HG03039 (cell line): ENCODE measurements around the gene CHCHD6.

ENCODE experiments used
- ATAC-seq: cut with Tn5 transposase; IDR thresholded peaks from one replicate; pipeline ENCODE4 v1.9.1; 2021; ENCODE audit warnings: mild to moderate bottlenecking, moderate library complexity; ENCODE audit not compliant: unreplicated experiment

CHCHD6 gene

DNA sequence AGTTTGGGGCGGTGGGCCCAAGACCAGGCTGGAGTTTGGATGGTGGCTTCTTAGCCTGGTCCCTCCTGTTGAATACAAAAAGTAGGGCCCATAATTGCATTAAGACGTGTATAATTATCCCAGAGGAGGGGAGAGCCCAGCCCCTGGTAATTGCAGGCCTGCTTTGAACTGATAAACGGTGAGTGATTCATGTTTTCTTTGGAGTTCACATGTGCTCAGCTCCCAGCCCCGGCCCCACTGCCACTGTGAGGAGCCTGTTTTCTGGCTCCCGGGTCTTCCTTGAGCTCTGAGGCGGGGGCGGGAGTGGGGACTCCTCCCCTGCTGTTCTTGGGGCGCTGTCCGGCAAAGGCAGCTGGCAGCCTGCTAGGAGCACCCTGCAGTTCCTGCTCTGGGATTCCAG is 282.0 kb downstream of the CHCHD6 start:
- no peak for ATAC-seq

DNA sequence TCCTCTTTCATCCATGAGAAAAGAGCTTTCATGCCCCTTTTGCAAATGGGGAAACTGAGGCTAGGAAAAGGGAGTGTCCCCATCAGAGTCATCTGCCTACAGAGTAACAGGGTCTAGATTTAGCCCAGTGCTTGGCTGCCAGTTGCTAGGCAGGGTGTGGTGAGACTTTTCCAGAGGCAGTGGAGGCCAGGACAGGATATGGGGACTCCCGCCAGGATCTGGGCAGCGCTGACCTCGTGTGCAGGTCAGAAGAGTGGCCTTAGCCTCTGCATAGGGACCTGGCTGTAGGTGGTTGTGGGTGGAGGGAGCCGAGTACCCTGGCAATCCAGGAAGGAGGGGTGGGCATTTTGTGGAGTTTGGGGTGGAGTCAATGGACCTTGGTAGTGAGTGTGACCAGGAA is 283.1 kb downstream of the CHCHD6 start:
- no peak for ATAC-seq

DNA sequence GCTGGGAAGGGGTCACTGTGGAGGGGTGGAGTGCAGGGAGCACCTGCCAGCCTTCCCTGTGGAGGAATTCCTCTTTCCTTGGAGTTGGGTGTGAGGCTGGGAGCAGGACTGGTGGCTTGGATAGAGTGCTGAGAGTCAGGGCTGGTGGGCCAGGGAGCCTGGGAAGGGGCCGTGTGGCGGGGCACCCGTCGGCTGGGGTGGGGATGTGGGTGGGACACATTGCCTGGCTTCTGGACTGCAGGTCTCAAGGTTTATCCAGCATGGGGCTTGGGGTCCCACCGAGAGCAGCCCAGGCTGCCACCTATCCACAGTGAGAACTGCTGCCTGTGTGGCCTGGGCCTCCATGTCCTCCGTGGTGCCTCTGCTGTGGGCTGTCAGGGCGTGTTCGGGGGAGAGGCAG is 283.6 kb downstream of the CHCHD6 start:
- no peak for ATAC-seq

DNA sequence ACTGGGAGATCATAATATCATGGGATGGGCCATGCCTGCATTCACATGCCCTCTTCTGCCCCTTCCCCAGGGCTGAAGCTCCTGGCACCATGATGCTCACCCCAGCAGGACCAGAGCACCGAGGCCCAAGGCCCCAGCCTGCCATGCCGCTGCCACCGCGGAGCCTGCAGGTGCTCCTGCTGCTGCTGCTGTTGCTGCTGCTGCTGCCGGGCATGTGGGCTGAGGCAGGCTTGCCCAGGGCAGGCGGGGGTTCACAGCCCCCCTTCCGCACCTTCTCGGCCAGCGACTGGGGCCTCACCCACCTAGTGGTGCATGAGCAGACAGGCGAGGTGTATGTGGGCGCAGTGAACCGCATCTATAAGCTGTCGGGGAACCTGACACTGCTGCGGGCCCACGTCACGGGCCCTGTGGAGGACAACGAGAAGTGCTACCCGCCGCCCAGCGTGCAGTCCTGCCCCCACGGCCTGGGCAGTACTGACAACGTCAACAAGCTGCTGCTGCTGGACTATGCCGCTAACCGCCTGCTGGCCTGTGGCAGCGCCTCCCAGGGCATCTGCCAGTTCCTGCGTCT is 284.5 kb downstream of the CHCHD6 start:
- no peak for ATAC-seq

DNA sequence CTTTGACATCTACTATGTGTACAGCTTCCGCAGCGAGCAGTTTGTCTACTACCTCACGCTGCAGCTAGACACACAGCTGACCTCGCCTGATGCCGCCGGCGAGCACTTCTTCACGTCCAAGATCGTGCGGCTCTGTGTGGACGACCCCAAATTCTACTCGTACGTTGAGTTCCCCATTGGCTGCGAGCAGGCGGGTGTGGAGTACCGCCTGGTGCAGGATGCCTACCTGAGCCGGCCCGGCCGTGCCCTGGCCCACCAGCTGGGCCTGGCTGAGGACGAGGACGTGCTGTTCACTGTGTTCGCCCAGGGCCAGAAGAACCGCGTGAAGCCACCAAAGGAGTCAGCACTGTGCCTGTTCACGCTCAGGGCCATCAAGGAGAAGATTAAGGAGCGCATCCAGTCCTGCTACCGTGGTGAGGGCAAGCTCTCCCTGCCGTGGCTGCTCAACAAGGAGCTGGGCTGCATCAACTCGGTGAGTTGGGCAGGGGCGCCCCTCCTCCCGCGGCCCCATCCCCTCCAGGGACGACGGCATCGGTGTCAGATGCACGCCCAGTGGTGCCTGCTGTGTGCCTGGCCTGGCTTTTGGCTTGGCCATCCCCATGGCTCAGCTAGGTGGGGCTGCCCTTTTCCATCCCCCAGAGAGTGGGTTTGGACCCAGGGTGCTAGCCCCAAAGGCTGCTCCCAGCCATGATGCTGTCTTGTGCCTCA is 285.4 kb downstream of the CHCHD6 start:
- no peak for ATAC-seq

DNA sequence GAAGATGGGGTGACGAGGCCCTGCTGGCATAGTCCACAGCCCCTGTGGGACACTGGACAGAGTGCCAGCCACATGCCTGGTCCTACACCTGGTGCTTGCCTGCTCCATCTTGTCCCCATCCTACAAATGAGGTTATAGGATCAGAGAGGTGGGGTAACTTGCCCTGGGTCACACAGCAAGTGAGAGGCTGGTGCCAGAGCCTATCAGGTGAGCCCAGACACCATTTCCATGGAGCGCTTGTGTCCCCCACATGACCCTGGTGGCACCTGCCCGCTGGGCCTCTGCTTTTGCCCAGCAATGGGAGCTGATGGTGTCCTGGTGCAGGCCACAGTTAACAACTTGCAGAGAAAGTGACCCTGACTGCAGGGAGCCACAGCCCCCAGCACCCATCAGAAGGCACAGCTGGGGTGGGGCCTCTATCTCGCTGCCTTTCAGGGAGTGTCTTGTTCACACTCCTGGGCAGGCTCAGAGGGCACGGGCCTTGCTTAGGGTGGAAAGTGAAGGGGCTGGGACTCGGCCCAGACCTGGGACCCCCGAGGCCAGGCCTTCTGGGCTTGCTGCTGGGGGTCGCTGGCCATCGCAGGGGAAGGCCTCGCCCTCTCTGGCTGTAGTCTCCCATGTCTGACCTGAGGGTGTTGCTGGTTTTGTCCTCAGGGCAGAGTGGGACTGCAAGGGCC is 286.1 kb downstream of the CHCHD6 start:
- ATAC-seq, result no peak

DNA sequence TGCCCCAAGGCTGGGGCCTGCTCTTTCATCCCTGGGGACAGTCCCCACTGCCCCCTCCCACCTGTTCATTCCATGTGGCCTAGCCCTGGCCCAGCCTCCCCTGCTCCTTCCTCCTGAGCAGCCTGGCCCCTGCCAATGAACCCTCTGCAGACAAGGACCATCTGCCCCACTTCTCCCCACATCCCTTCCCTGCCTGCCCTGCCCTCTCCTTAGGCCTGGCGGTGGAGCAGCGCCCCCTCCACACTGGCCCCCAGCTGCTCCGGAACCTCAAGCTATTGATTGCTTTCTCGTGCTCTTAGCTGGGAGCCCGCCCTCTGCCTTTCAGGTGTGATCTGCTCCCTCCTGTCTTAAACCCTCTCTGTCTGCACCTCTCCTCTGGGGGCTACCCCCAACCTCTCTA is 286.9 kb downstream of the CHCHD6 start:
- no peak for ATAC-seq

DNA sequence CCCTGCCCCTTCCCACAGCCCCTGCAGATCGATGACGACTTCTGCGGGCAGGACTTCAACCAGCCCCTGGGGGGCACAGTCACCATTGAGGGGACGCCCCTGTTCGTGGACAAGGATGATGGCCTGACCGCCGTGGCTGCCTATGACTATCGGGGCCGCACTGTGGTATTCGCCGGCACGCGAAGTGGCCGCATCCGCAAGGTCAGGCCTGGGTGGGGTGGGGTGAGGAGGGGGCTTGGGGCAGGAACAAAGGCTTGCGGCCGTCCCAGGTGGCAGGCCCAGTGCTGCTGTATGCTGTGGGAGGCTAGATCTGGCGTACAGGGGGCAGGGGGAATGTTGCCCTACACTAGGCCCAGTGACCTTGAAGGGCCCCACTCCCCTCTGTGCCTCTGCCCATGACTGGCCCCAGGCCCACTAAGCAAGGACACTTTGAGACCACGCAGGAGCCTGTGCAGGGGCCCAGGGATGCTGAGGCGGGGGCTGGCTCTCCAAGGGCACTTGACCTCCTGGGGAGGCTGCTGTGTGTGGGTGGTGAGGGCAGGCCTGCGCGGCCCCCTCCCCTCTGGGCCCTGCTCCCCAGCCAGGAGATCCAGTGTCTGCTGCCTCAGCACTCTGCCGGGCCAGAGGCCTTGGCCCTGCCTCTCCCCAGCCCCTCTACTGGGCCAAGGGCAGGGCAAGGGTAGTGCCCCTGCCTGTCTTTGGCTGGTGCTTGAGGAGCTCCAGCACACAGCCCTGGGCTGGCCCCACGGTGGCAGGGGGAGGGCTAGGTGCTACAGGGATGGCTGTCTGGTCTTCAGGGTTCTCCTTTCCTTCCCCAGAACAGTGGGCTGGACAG is 287.5 kb downstream of the CHCHD6 start:
- no peak for ATAC-seq

DNA sequence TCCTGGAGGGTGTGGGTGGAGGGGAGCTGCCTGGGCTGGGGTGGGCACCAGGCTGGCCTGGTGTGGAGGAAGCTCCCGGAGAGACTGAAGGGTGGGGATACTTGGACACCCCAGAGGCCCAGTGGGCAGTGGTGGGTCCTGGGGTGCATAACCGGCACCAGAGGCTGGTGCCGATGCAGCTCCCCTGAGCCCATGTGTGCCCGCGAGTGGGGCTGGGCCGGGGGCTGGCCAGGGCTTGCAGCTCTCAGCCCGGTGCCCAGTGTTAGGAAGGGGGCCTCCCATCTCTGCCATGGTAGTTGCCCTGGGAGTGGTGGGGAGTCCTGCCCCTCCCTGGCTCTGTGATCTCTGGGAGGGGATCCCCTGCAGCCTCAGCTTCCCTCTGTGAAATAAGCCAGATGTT is 288.2 kb downstream of the CHCHD6 start:
- no peak for ATAC-seq

DNA sequence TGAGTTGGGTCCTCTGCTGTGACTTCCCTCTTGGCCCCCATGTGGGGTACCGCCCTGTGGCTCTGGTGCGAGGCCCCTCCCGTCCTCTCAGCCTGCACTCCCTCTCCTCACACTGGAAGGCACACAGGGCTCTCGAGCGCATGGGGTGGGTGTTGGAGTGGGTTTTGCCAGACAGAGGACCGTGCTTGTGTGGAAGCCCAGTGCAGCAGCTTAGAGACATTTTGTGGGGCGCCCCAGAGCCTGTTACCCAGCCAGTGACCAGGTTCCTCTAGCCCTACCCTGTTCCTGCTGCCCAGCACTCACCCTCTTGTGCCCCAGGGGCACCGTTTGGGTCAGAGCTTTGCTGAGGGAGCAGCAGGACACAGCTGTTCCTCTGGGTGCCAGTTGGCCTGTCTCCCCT is 288.7 kb downstream of the CHCHD6 start:
- ATAC-seq, result no peak

DNA sequence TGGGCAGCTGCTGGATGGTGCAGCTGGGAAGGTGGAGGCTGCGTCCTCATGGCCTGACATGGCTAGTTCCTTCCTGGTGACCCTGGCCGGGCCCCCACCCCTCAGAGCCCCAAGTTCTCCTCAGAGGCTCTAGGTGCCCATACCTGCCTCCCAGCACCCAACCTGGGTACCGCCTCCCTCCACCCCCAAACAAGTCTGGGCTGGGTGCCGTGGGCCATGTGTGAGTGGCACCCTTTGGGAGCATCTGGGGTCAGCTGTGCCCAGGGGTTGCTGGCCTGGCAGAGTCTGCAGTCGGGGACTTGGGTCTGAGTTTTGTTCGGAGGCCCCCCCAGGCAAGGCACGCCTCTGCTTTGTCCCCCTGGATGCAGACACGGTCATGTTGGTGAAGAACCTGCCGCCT is 289.4 kb downstream of the CHCHD6 start:
- no peak for ATAC-seq

DNA sequence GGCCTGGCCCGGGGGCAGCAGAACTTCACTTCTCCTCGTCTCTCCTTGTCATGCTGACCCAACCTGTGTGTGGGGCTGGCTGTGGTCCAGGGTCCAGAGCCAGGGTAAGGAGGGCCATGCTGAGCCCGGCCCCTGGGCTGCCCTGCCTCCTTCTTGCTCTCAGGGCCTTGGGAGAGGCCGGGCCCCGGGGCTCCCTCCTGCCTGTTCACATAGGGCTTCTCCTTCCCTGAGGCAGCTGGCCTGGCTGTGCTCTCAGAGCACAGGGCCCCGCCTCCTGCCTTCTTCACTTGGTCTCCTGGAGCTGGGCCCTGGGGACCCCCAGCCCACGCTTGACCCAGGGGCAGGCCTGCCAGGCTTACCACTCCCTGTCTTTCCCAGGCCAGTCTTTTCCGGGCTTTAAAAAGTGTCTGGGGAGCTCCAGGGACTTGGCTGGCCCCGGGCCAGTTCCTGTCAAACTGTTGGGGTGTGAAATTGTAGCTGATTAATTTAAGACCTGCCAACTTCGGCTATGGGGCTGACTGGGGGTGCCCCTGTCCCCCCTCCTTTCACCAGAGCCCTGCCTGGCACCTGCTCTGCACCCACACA is 290.7 kb downstream of the CHCHD6 start:
- ATAC-seq, result no peak

DNA sequence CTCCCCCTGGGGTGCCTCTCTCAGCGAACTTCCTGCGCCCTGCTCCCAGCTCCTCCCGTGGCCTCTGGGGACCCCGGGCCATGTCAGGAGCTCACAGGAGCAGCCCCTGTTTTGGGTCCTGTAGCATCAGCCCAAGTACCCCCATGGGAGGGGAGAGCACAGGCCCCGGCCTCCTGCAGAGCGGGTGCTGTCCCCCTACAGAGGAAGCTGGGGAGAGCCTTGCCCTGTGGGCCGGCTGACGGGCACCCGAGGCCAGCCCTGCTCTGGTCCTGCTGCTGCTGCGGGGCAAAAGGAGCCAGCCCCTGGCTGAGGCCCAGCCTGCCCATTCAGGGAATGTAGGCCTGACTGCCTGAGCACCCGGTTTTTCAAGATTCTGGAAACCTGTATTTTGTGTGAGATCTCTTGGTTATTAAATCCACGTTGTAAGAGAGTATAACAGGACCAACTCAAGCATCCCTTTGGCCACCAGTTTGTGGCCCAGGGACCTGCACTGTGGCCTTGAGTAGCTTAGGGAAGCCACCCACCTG is 291.3 kb downstream of the CHCHD6 start:
- ATAC-seq, result no peak

DNA sequence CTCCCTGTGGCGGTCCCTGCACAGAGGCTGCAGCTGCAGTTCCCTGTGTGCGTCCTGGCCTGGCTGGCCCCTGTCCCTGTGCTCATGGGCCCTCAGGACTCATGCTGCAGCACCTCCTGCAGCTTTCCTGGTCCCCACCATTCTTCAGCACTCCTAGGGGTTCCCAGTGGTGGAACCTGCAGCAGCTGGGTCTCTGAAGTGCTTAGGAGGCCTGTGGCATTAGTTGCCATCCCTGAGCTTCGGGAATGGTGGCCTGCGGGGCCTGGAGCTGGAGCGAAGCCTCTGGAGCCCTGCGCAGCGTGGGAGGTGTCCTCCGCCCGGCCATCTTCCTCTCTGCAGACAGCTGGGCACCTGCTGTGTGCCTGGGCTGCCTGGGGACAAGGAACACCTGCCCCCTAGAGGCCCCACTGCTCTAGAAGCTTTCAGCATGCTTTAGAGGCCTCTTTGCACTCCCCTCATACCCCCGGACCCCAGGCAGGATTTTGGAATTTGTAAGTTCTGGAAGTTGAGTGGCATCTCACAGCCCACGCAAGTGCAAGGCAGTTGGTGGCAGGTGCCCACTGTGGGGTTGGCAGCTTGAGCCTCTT is 292.0 kb downstream of the CHCHD6 start:
- no peak for ATAC-seq

DNA sequence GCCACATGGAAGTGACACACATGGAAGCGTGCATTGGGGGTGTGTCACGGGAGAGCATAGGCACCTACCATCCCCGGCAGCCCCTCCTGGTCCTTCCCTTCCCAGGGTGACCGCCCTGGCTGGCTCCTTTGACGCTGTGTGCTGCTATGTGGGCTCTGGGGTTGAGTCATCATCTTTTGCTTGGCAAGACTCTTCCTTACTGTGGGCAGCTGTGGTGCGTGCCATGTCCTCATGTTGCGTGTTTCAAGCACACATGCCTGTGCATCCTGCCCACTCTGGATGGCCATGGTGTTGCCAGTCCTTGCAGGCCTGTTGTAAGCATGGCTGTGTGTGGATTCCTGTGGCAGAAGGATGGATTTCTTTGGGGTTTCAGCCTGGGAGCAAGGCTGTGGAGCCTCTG is 292.9 kb downstream of the CHCHD6 start:
- ATAC-seq, result no peak

DNA sequence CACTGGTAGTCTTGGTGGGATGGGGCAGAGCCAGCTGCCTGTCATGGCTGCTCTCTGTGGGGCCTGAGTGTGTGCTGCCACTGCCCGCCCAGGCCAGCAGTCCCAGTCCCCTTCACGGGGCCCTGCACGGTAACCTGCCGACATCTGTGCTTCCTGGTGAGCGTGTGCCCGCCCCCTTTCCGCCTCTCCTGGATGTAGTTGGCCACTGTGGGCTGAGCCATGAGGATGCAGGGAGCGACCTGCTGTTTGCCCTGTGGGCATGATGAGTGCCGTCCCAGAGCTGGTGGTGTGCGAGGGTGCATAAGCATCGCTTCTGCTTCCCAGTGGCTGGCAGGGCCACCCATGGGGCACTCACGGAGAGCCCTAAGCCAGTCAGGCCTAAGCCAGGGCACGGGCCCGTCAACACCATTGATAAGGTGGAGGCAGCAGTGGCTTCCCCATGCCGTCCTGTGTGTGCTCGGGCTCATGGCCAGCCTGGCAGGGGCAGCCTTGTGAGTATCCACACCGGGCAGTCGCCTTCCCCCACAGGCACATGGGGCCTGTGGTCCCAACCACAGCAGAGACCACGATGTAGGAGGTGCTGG is 293.5 kb downstream of the CHCHD6 start:
- no peak for ATAC-seq

DNA sequence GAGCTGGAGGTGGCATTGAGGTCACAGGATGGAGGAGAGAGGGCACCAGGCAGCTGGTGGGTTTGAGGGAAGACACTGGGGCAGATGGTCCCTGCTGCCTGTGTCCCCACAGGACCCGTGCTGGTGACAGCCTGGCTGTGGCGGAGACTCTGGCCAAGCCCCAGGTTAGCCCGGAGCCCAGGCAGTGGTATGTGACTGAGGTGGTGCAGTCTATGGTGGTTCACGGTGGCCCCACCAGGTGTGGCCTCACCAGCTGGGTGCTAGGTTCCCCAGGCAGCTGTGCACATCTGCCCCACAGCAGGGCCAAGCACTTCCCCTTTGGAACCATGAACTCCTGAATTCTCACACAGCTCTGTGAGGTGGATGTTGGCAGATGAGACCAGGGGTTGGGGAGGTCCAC is 294.3 kb downstream of the CHCHD6 start:
- ATAC-seq, result no peak

DNA sequence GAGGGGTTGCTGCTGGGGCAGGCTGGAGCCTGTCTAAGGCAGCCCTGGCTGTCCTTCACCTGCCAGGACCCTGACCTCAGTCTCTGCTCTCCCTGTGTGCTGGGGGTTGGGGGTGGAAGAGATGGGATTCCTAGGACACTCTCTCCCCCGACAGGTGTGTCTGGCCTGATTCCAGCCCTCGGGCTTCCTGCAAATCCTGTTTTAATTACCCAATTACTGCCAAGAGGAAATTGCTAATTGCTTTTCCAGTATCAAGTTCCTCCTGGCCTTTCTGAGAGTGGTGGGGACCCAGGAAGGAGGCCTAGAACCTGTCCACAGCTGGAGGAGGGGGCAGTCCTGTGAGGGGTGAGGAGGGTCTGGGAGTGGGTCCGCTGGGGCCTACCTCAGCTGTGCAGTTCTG is 294.7 kb downstream of the CHCHD6 start:
- ATAC-seq, result no peak

DNA sequence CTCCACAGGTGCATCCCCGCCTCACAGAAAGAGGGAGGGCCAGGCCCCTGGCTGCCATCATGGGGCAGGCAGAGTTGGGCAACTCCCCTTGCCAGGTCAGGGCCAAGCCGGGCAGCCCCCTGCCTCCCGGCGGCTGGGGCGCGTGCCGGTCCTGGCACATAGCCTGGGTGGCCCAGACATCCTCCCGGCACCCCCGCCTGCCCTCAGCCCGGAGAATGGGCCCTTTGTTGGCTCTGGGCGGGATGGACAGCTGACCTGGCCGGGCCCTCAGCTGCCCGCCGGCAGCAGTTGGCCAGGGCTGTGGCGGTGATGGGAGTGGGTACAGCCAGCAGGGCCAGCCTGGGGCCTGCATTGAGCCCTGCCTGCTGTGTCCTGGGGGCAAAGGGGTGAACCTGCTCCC is 295.3 kb downstream of the CHCHD6 start:
- no peak for ATAC-seq

DNA sequence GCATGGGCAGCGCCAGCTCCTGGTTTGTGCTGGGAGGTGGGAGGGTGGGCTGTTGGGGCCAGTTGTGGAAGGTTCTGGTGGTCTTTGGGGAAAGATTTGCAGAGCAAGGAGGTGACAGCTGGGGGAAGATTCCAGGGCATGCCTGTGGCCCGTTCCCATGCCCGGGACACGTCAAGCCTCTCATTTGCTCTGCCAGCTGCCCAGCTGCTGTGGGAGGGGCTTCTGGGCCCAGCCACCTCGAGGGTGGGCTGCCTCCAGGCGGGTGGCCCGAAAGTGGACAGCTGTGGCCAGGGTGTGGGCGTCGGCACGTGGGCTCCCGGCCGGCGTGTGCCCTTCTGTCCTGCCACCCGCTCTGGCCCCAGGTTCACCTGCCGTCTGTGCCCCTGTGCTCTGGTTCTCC is 296.1 kb downstream of the CHCHD6 start:
- ATAC-seq, result no peak
